A549 (cell line): ENCODE data around the gene NDC80.

Experiments
- CTCF ChIP-seq: fragments of >200 bp; sonication (Bioruptor Twin); formaldehyde crosslinking; IDR thresholded peaks from 3 replicates; pipeline ENCODE4 v1.5.1; 2016
- GATA3 ChIP-seq: IDR thresholded peaks from 2 replicates; pipeline ENCODE4 v1.6.1; 2012; ENCODE audit warnings: borderline replicate concordance
- JUNB ChIP-seq: fragments of >200 bp; sonication (Bioruptor Twin); formaldehyde crosslinking; IDR thresholded peaks from 2 replicates; pipeline ENCODE4 v1.6.1; 2016
- POLR2A ChIP-seq: IDR thresholded peaks from 2 replicates; pipeline ENCODE4 v1.6.1; 2012; ENCODE audit warnings: mild to moderate bottlenecking, low read length
- RFX5 ChIP-seq: fragments of 450-650 bp; IDR thresholded peaks from 2 replicates; pipeline ENCODE4 v1.7.1; 2014; ENCODE audit warnings: antibody characterized with exemption, mild to moderate bottlenecking, moderate library complexity
- SMC3 ChIP-seq: fragments of >200 bp; sonication (Bioruptor Twin); formaldehyde crosslinking; IDR thresholded peaks from 3 replicates; pipeline ENCODE4 v1.6.1; 2018; ENCODE audit warnings: inconsistent platforms
- SREBF2 ChIP-seq: fragments of 450-650 bp; IDR thresholded peaks from 2 replicates; pipeline ENCODE4 v1.6.1; 2014; ENCODE audit warnings: mild to moderate bottlenecking, moderate library complexity
- USF2 ChIP-seq: fragments of 450-650 bp; IDR thresholded peaks from 2 replicates; pipeline ENCODE4 v1.6.1; 2014; ENCODE audit warnings: antibody characterized with exemption
- TF ChIP-seq, protein P1 (sequence below): IDR thresholded peaks from 2 replicates; pipeline ENCODE4 v1.6.1; 2012

DNA sequence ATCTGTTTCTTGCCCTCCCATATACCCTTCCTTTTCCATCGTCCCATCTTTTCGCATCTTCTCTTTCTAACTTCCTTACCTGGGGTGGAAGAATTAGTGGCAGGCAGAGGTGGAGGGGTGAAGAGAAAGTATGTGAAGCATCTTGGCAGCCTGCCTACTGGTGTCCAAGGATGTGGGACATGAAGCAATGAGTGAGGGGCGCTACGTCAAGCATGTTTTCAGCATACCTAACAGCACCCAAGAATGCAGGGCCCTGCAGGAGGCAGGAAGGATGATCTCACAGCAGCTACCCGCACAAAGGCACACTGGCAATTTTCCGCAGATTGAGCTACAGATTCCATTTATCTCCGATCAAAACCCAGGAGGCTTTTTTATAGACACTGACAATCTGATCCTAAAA lies 42.2 kb upstream of the NDC80 start:
- TF ChIP-seq SMC3 (no peak), CTCF (no peak), GATA3 (no peak), SREBF2 (no peak), USF2 (no peak), JUNB (no peak), RFX5 (no peak), POLR2A (no peak)
- TF ChIP-seq, protein P1, sequence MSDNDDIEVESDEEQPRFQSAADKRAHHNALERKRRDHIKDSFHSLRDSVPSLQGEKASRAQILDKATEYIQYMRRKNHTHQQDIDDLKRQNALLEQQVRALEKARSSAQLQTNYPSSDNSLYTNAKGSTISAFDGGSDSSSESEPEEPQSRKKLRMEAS = no peak
